MCF 10A (cell line): Measurements from ENCODE around the gene SRSF10. TPM values are rescaled to one million over a fixed set of nuclear protein-coding genes. Genes with fewer than 3 reads are reported as not detected.
"Not testable (repeated sequence)": the region's sequence is repeated elsewhere in the genome, so short reads cannot be mapped to it uniquely, and the experiment has no call there.

ENCODE experiments used
- BruUV-seq: library from RNA; stranded (reverse); fragments of 400-500 nt; replicated peaks from 2 replicates; lab custom pipeline; 2021; lab: Mats Ljungman, UMichigan
- CTCF ChIA-PET: fragments of 300-600 bp; sonication (Branson Sonifier 250); formaldehyde crosslinking; extraction: SDS; loops from one replicate; lab custom pipeline; 2021; ENCODE audit warnings: antibody characterized with exemption, inconsistent platforms; lab: Yijun Ruan, JAX
- POLR2A ChIA-PET: fragments of 300-600, 350-650 bp; sonication (Branson Sonifier 250); formaldehyde crosslinking; extraction: SDS; loops from one replicate; lab custom pipeline; 2020; ENCODE audit warnings: antibody characterized with exemption, inconsistent platforms; lab: Yijun Ruan, JAX
- DNase-seq: peaks from one replicate; pipeline ENCODE4 v3.0.0-alpha.2; 2018; ENCODE audit not compliant: unreplicated experiment
- H3K27ac Mint-ChIP-seq: one replicate; pipeline ENCODE4 v1.8.0; 2022; ENCODE audit warnings: mild to moderate bottlenecking, low read depth, mixed read lengths; ENCODE audit not compliant: unreplicated experiment
- H3K27me3 Mint-ChIP-seq: one replicate; pipeline ENCODE4 v1.8.0; 2022; ENCODE audit warnings: mixed read lengths; ENCODE audit not compliant: insufficient read depth, unreplicated experiment
- H3K36me3 Mint-ChIP-seq: one replicate; pipeline ENCODE4 v1.8.0; 2022; ENCODE audit warnings: mild to moderate bottlenecking, moderate library complexity, mixed read lengths; ENCODE audit not compliant: insufficient read depth, unreplicated experiment
- H3K4me1 Mint-ChIP-seq: one replicate; pipeline ENCODE4 v1.8.0; 2022; ENCODE audit warnings: mixed read lengths; ENCODE audit not compliant: insufficient read depth, unreplicated experiment
- H3K4me3 Mint-ChIP-seq: one replicate; pipeline ENCODE4 v1.8.0; 2022; ENCODE audit warnings: mild to moderate bottlenecking, moderate library complexity, mixed read lengths; ENCODE audit not compliant: unreplicated experiment
- H3K9me3 Mint-ChIP-seq: one replicate; pipeline ENCODE4 v1.8.0; 2022; ENCODE audit warnings: mixed read lengths; ENCODE audit not compliant: unreplicated experiment
- intact Hi-C: fragments of 100-400 bp; cut with micrococcal nuclease; formaldehyde crosslinking; loops from 2 replicates; pipeline ENCODE4 v1.14.1; 2022
- total RNA-seq: library from RNA; stranded (reverse); gene quantifications from 2 replicates; pipeline ENCODE4 v1.2.3, GENCODE V29; 2022
- TF ChIP-seq, protein P1 (sequence below): fragments of 200-600 bp; IDR thresholded peaks from one replicate; pipeline ENCODE4 v1.8.0; 2022; ENCODE audit warnings: antibody characterized with exemption, mild to moderate bottlenecking; ENCODE audit not compliant: unreplicated experiment

The SRSF10 gene
- total RNA-seq, 1 experiment from 2014 or later = 134 TPM

DNA sequence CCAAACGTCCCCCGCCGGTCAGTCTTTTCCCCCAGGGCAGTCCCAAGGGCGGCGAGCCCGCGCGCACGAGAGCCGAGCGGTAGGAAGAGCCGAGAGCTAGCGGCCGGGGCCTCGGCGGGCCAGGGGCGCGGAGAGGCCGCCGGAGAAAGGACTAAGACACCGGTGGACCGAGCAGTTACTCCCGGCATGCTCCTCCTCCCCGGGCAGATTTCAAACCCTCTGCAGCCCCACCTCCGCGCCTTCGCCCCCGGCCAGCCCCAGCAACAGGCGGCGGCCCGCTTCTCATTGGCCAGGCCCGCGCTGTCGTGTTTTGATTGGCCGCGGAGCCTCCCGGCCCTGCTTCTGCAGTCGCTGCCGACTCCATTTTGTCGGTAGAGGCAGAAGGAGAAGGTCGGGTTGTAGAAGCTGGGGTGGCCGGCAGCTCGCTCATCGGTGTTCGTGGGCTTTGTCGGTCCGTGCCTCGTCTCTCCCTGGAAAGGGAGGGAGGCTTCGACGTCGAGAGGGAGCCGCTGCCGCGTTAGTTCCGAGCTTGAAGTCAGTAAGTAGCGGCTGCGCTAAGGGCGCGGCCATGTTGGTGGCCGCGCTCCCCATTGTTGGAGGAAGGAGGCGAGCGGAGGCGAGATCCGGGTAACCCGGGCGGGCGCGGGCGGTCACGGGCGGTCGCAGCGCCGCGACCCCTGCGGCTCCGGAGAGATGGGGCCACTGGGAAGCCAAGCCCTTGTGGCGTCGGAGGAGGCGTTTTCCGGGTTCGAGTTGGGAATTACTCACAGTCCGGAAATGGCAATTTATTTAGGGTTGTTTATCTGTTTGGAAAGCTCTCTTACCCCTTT, 20.5 kb downstream of the SRSF10 start, which contains the start of gene PNRC2:
Gene PNRC2 (plus strand): TSS at position 368 of the 830 bp plus-strand sequence. CDS start 1,630 bp downstream, outside the sequence.
- POLR2A ChIA-PET = interaction anchor here (0.6 to 4.0 kb wide), 36 partner anchors 8 to 1468 kb away, joined by 3 to 97 read pairs (median 6); partner anchors contain the start of genes ELOA, GALE, PITHD1 and SRSF10
- peaks cover 34% of the 10 kb centered on the region for H3K4me1 Mint-ChIP-seq
- intact Hi-C loops = loop anchor here (1.0 to 10.0 kb wide), 2 partner anchors 69 to 155 kb away; partner anchors contain the start of gene MYOM3
- no peaks in the 10 kb centered on the region for H3K9me3 Mint-ChIP-seq
- no TSS peak for BruUV-seq
- H3K27me3 Mint-ChIP-seq = no peaks in the 10 kb centered on the region
- peak; percentile 96 for DNase-seq
- peak within 1 kb of the TSS; percentile 95 for H3K4me3 Mint-ChIP-seq
- TF ChIP-seq, protein P1, sequence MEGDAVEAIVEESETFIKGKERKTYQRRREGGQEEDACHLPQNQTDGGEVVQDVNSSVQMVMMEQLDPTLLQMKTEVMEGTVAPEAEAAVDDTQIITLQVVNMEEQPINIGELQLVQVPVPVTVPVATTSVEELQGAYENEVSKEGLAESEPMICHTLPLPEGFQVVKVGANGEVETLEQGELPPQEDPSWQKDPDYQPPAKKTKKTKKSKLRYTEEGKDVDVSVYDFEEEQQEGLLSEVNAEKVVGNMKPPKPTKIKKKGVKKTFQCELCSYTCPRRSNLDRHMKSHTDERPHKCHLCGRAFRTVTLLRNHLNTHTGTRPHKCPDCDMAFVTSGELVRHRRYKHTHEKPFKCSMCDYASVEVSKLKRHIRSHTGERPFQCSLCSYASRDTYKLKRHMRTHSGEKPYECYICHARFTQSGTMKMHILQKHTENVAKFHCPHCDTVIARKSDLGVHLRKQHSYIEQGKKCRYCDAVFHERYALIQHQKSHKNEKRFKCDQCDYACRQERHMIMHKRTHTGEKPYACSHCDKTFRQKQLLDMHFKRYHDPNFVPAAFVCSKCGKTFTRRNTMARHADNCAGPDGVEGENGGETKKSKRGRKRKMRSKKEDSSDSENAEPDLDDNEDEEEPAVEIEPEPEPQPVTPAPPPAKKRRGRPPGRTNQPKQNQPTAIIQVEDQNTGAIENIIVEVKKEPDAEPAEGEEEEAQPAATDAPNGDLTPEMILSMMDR = no peak
- CTCF ChIA-PET = interaction anchor here (0.6 to 1.9 kb wide), 3 partner anchors 57 to 466 kb away, joined by 3 to 6 read pairs (median 4); no protein-coding TSS in a partner anchor
- H3K36me3 Mint-ChIP-seq = peaks cover 60% of the 10 kb centered on the region
- peak within 1 kb of the TSS; percentile 100 for H3K27ac Mint-ChIP-seq

DNA sequence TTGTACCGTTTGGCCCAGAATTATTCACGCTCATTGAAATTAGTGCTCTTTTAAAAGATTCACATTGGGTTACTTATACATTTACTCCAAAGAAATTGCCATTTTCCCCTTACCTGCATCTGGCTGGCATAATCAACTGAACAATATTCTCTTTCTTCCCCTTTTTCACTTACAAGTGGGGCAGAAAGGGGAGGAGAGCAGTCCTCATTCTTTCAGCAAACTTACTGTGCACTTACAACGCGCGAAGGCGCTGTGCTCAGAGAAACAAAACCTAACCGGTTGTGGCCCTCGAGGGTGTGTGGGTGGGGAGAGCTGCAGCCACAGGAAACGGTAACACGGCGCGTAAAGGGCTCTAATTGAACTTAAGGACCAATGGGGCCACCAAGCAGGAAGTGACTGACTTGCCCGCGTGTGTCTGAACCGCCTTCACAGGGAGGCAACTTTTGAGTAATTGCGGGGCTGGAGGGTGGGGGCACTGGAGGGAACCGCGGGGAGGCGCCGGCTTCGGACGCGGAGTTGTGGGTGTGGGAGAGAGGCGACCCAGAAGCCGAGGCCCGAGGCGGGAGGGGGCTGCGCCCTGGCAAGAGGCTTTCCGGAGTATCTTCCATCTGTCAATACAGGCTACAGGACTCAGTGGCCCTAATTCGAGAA, 21.2 kb downstream of the SRSF10 start:
- Mint-ChIP-seq H3K27ac (peak overlapping the region; percentile 100), H3K9me3 (no peaks in the 10 kb centered on the region), H3K36me3 (peaks cover 53% of the 10 kb centered on the region), H3K27me3 (no peaks in the 10 kb centered on the region), H3K4me3 (peak overlapping the region; percentile 95), H3K4me1 (peaks cover 34% of the 10 kb centered on the region)
- ChIA-PET POLR2A (interaction anchor here (0.7 to 4.0 kb wide), 18 partner anchors 9 to 408 kb away, joined by 3 to 97 read pairs (median 8); partner anchors contain the start of genes PITHD1 and SRSF10), CTCF (interaction anchor here (0.6 to 0.7 kb wide), 2 partner anchors 58 to 467 kb away, joined by 3 to 4 read pairs; no protein-coding TSS in a partner anchor)
- BruUV-seq = TSS peak; percentile 54
- TF ChIP-seq, protein P1 = no peak
- DNase-seq = peak; percentile 85
- intact Hi-C loops = loop anchor here (1.0 to 10.0 kb wide), 2 partner anchors 69 to 156 kb away; partner anchors contain the start of gene MYOM3

DNA sequence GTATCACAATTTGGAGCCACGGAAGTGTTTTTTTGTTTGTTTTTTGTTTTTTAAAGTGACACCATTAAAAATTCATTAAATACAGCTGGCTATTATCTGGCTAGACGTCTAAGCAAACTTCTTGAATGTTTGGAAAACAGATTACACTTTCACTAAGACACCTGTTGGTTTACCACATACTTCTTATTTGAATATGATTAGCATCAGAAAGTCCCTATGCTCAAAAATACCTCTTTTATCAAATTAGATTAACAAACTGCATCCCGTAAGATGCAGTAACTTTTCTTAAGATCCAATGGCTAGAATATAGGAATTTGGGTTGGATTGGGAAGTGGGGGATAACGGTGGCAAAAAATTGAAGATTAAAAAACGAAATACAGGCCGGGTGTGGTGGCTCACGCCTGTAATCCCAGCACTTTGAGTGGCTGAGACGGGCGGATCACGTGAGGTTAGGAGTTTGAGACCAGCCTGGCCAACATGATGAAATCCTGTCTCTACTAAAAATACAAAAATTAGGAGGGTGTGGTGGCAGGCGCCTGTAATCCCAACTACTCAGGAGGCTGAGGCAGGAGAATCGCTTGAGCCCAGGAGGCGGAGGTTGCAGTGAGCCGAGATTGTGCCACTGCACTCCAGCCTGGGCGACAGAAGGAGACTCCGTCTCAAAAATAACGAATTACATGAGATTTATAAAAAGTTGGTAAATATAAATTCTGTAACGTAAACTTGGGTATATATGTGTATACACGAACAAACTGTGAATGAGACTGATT, 21.9 kb downstream of the SRSF10 start:
- peaks cover 38% of the 10 kb centered on the region for H3K4me1 Mint-ChIP-seq
- H3K27ac Mint-ChIP-seq = peak overlapping the region; percentile 100
- H3K9me3 Mint-ChIP-seq, DNase-seq, H3K27me3 Mint-ChIP-seq, BruUV-seq: not testable (repeated sequence)
- intact Hi-C loops = loop anchor here (10.0 kb wide), 1 partner anchor 157 kb away; the partner anchor contains the start of gene MYOM3
- H3K36me3 Mint-ChIP-seq = peaks cover 50% of the 10 kb centered on the region
- CTCF ChIA-PET = interaction anchor here (0.6 kb wide), 1 partner anchor 23 kb away, joined by 4 read pairs; no protein-coding TSS in a partner anchor
- POLR2A ChIA-PET = interaction anchor here (0.6 to 4.0 kb wide), 11 partner anchors 10 to 436 kb away, joined by 3 to 97 read pairs (median 11); partner anchors contain the start of gene SRSF10
- H3K4me3 Mint-ChIP-seq = peak overlapping the region; percentile 95
